HG02642 (cell line): Measurements from ENCODE around the gene KISS1R.
"Not testable (repeated sequence)": the region's sequence is repeated elsewhere in the genome, so short reads cannot be mapped to it uniquely, and the experiment has no call there.

Experiments
- ATAC-seq: cut with Tn5 transposase; IDR thresholded peaks from one replicate; pipeline ENCODE4 v1.9.1; 2021; ENCODE audit warnings: mild to moderate bottlenecking; ENCODE audit not compliant: unreplicated experiment, poor library complexity

KISS1R gene

GRCh38 chr19:917323-918151, at the start of gene KISS1R:
Gene KISS1R (plus strand): TSS chr19:917333. CDS start chr19:917503, 170 bp downstream.
- ATAC-seq = no peak

GRCh38 chr19:867855-868457, 49.2 kb upstream of the KISS1R start:
- no peak for ATAC-seq

- ATAC-seq = no peak
These were observed 48.5 kb upstream of the KISS1R start for GRCh38 chr19:868458-869244.

GRCh38 chr19:869245-870177, 47.6 kb upstream of the KISS1R start:
- no peak for ATAC-seq

DNA sequence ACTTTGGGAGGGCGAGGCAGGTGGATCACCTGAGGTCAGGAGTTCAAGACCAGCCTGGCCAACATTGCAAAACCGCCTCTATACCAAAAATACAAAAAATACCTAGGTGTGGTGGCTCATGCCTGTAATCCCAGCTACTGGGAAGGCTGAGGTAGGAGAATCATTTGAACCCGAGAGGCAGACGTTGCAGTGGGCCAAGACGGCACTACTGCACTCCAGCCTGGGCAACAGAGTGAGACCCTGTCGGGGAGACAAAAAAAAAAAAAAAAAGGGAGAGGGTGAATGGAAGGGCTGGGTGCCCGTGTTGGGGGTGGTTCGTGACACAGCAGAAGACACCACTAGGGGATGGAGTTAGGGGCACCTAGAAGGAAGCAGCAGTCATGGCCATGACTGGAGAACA, 46.8 kb upstream of the KISS1R start:
- no peak for ATAC-seq

- ATAC-seq = no peak
These were observed 46.2 kb upstream of the KISS1R start for GRCh38 chr19:870963-871401.

DNA sequence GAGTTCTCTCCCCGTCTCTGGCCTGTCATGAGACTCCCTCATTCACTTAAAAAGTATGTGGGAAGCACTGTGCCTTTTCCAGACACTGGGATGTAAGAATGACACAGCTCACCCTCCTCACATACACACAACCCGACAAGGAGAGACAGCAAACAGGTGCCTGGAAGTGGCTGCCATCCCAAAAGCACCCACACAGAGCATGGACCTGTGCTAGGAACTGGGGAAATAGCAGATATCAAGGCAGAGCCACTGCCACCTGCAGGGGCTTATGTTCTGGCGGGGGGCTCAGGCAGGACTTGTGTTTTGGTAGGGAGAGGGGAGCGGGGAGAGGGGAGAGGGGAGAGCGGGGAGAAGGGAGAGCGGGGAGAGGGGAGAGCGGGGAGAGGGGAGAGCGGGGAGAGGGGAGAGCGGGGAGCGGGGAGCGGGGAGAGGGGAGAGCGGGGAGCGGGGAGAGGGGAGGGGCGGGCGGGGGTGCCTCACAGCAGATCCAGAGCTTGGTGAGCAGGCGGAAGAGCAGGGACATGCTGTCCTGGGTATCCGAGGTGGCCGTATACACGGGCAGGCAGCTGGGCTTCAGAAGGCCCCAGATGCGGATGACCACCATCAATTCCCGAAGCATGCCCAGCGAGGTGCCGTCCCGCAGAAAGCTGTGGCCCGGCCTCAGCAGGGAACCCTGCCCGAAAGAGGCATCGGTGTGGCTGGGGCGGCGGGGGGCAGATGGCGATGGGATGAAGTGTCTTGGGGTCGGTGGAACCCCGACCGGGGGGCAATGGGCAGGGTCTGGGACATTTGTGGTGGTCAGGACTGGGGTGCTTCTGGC, 45.5 kb upstream of the KISS1R start:
- ATAC-seq = no peak

DNA sequence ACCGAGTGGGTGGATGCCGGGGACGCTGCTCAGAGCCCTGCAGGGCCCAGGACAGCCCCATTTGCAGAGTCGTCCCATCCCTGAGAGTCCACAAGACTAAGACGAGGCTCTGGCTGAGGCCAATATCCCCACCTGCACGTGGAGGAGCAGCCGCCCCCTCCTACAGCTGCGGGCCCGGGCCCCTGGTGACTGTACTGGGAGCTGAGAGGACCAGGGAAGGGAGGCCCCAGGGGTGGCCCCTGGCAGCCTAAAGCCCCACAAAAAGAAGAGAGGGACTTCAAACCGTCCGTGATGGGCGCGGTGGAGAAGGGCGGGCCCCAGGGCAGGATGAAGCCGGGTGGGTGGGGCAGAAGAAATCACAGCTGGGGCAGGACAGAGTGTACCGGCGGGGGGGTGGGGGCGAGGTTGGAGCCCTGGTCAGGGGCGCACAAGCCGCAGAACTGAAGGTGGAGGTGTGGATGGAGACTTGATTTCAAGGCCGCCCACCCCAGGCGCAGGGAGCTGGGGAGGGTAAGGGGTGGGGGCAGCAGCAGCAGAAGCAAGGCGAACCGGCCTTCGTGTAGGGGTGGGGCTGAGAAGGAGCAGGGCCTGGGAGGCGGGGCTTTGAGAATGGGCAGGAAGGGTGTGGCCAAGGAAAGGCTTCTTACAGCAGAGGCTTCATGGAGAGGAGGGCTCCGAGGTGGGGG, 44.7 kb upstream of the KISS1R start:
- no peak for ATAC-seq

GRCh38 chr19:873084-873483, 44.0 kb upstream of the KISS1R start:
- no peak for ATAC-seq

- ATAC-seq = no peak
These were observed 43.5 kb upstream of the KISS1R start for GRCh38 chr19:873561-874041.

GRCh38 chr19:875265-875879, 41.8 kb upstream of the KISS1R start:
- ATAC-seq = no peak

GRCh38 chr19:876089-876488, 41.0 kb upstream of the KISS1R start:
- ATAC-seq = no peak

GRCh38 chr19:876780-877314, 40.3 kb upstream of the KISS1R start:
- no peak for ATAC-seq

GRCh38 chr19:877992-878660, 39.0 kb upstream of the KISS1R start:
- not testable (repeated sequence) for ATAC-seq

DNA sequence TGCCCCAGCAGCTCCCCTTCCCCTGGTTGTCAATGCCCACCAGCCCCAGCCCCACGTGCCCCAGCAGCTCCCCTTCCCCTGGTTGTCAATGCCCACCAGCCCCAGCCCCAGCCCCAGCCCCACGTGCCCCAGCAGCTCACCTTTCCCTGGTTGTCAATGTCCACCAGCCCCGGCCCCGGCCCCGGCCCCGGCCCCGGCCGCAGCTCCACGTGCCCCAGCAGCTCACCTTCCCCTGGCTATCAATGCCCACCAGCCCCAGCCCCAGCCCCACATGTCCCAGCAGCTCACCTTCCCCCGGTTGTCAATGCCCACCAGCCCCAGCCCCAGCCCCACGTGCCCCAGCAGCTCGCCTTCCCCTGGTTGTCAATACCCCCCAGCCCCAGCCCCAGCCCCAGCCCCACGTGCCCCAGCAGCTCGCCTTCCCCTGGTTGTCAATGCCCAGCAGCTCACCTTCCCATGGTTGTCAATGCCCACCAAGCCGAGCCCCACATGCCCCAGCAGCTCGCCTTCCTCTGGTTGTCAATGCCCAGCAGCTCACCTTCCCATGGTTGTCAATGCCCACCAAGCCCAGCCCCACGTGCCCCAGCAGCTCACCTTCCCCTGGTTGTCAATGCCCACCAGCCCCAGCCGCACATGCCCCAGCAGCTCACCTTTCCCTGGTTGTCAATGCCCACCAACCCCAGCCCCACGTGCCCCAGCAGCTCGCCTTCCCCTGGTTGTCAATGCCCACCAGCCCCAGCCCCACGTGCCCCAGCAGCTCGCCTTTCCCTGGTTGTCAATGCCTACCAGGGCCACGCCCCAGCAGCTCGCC, 38.2 kb upstream of the KISS1R start:
- not testable (repeated sequence) for ATAC-seq

- ATAC-seq = no peak
These were observed 37.3 kb upstream of the KISS1R start for GRCh38 chr19:879711-880438.
